GM06990 (cell line): ENCODE measurements around the gene CPXM2.

Experiments used
- DNase-seq: peaks from one replicate; pipeline ENCODE4 v3.0.0-alpha.2; 2011; ENCODE audit not compliant: insufficient read length; ENCODE audit errors: extremely low read depth
- H3K27me3 ChIP-seq: replicated peaks from 2 replicates; pipeline ENCODE4 v1.6.0; 2011; ENCODE audit warnings: low read length; ENCODE audit not compliant: control insufficient read depth, insufficient read depth
- H3K36me3 ChIP-seq: 2 replicates; pipeline ENCODE4 v1.5.1; 2011; ENCODE audit warnings: low read length; ENCODE audit not compliant: control insufficient read depth, insufficient read depth
- H3K4me3 ChIP-seq: replicated peaks from 2 replicates; pipeline ENCODE4 v1.5.1; 2011; ENCODE audit warnings: low read depth, mild to moderate bottlenecking, control low read depth, low read length
- TF ChIP-seq, protein P1 (sequence below): IDR thresholded peaks from 2 replicates; pipeline ENCODE4 v1.5.1; 2011; ENCODE audit warnings: low read length, control low read depth, mild to moderate bottlenecking, inconsistent platforms; ENCODE audit not compliant: insufficient read depth, poor library complexity, severe bottlenecking

CPXM2 gene

DNA sequence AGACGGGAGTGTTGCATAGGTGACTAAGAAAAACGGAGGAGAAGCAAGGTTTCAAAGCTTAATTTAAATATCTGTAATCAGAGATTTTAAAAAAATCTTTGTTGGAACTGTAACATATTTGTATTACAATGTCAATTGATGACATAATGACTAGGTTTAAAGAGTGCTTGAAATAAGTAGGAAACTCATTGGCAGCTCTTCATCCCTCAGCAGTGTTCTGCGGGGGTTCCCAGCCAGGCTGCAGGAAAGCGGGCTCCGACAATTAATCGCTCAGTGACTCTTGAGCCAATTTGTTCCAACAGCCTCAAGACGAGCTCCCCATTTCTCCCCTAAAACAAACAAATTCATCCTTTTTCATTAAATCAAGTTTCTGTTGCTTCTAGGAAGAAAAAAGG, 22.6 kb downstream of the CPXM2 start:
- TF ChIP-seq, protein P1, sequence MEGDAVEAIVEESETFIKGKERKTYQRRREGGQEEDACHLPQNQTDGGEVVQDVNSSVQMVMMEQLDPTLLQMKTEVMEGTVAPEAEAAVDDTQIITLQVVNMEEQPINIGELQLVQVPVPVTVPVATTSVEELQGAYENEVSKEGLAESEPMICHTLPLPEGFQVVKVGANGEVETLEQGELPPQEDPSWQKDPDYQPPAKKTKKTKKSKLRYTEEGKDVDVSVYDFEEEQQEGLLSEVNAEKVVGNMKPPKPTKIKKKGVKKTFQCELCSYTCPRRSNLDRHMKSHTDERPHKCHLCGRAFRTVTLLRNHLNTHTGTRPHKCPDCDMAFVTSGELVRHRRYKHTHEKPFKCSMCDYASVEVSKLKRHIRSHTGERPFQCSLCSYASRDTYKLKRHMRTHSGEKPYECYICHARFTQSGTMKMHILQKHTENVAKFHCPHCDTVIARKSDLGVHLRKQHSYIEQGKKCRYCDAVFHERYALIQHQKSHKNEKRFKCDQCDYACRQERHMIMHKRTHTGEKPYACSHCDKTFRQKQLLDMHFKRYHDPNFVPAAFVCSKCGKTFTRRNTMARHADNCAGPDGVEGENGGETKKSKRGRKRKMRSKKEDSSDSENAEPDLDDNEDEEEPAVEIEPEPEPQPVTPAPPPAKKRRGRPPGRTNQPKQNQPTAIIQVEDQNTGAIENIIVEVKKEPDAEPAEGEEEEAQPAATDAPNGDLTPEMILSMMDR, result no peak
- DNase-seq, result no peak
- Histone ChIP-seq H3K4me3 (no peak overlapping the region), H3K36me3 (no peaks in the 10 kb centered on the region), H3K27me3 (no peaks in the 10 kb centered on the region; the same call in 1 of the 2 replicates)

DNA sequence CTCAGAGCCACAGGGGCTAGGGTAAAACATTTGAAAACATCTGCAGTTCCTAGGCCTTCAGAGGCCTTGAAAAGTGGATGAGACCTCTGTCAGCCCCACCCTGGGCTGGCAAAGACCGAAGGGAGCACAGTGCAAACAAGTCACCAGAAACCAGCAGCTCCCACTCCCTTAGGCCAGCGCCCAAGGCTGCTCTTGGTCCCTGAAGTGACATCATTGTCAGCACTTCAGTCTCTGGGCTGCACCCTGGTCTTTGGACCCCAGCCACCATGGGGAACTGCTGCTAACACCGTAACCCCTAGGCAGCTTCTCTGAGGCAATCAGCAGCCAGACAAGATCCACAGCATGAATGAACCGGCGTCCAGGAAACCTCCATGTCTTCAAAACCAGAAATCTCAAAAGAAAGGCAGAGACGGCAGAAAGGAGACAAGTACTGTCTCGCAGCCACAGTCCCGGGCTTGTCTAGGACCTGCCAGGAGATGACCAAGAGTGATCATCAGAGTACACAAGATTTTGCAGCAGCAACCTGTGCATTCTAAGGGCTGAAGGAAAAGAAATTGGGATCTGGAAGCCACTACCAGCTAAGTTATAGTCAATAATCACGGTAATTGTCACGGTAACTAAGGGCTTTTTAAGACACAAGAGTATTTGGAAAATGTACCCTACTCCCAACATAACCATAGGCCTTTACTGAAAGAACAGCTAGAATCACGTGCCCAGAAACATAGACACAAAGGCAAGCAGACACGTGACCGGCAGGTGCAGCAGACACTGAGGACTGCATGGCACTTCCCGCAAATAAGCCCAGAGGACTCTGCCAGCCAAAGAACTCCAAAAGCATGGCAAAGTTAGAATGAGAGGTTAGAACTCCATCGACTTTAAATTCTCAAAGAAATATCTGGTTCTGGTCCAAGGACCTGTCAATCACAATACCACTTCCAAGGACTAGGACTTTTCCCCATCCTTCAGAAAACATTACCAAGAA, 23.3 kb downstream of the CPXM2 start:
- no peak for DNase-seq
- no peak overlapping the region for H3K4me3 ChIP-seq
- H3K27me3 ChIP-seq, result no peaks in the 10 kb centered on the region; the same call in 1 of the 2 replicates
- no peaks in the 10 kb centered on the region for H3K36me3 ChIP-seq
- TF ChIP-seq, protein P1, result no peak

DNA sequence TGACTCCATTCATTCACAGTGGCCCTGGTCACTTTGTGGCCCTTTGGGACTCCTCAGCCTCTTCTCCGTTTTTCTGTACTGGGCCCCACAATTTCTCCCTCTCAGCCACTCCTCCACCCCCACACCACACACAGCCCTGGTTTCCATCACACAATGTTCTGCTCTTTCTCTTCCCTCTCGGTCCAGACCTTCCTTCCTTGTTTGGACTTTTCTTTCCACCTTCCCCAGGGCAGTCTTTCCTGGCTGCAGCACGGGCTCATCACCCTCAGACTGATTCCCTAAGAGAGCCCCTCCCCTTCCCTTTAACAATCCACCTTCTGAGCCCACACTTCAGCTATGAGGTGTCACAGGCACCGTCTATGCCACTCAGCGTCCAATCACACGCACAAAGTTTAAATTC, 25.7 kb downstream of the CPXM2 start:
- Histone ChIP-seq H3K4me3 (no peak overlapping the region), H3K27me3 (no peaks in the 10 kb centered on the region; the same call in 1 of the 2 replicates), H3K36me3 (no peaks in the 10 kb centered on the region)
- TF ChIP-seq, protein P1, result no peak
- no peak for DNase-seq

DNA sequence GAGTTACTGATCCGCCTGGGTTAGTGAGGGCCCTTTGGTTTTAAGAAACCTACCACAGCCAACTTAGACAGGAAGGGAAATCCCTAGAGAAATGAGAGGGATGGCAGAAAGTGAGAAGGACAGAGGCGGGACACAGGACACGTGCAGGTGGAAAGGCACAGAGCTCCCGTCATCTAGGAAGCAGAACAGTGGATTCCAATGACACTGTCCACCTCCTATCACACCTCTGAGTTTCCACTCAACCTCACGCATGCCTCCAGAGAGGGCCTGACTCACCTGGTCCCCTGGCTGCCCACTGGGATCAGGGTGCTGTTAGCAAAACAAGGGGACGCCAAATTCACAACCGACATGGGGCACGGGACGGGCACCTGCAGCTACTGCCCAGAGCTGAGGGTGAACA, 26.3 kb downstream of the CPXM2 start:
- DNase-seq, result no peak

DNA sequence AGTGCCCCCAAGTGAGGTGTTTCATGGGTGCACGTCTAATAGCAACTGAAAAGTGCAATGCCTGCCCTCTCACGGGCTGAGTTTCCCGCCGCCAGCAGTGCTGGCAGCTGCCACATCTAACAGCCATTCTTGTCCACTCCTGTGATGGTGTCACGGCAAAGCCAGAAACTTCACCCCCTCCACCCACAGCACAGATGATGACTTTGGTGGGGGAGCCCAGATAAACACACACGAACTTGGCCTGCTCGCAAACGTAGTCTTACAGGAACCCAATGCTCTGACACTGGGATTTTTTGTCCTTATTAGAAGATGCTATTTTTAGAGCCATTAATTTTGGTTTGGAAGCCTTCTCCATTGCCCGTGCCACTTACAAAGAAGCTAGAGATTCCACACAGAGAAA, 26.7 kb downstream of the CPXM2 start:
- TF ChIP-seq, protein P1, result no peak
- no peaks in the 10 kb centered on the region for H3K36me3 ChIP-seq
- H3K4me3 ChIP-seq, result no peak overlapping the region
- H3K27me3 ChIP-seq, result no peaks in the 10 kb centered on the region; the same call in 1 of the 2 replicates
- no peak for DNase-seq

More for the DNA sequence above, 26.3 kb downstream of the CPXM2 start:
- no peaks in the 10 kb centered on the region for H3K36me3 ChIP-seq
- H3K4me3 ChIP-seq, result no peak overlapping the region
- TF ChIP-seq, protein P1, result no peak
- no peaks in the 10 kb centered on the region; the same call in 1 of the 2 replicates for H3K27me3 ChIP-seq
